ENCODE data around the gene STAG2. TPM values are rescaled to one million over a fixed set of nuclear protein-coding genes. Genes with fewer than 3 reads are reported as not detected.

The STAG2 gene
- total and polyA plus RNA-seq, 2 experiments from 2014 or later, result 16.5 to 70.9 TPM

DNA sequence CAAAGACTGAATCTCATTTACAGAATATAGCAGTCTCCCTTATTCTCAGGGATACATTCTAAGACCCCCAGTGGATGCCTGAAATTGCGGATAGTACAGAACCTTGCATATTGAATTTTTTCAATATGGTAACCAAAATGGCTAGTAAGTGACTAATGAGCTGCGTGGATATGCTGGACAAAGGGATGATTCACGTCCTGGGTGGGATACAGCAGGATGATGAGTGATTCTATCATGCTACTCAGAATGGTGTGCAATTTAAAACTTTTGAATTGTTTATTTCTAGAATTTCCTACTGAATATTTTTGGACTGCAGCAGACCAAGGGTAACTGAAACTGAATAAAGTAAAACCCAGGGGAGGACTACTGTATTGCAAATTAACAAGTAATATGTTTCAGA, 66.7 kb downstream of the STAG2 start:
- no peak for DNase-seq (ENCODE audit: low spot score)
- no peak overlapping the region for H3K4me2 ChIP-seq

GRCh38 chrX:124030520-124030919, 69.0 kb downstream of the STAG2 start:
- Histone ChIP-seq H3K4me1 (ENCODE audit: insufficient read depth) (no peaks in the 10 kb centered on the region), H3K4me3 (no peak overlapping the region), H3K4me2 (no peak overlapping the region), H3K9me2 (replicated peaks; ENCODE audit: insufficient read depth) (no peaks in the 10 kb centered on the region), H3K36me3 (replicated peaks; ENCODE audit: insufficient read depth, low read depth) (no peaks in the 10 kb centered on the region), H3K27me3 (no peaks in the 10 kb centered on the region), H3K79me2 (peaks cover 6% of the 10 kb centered on the region), H3K9me3 (ENCODE audit: low read depth) (no peaks in the 10 kb centered on the region), H4K20me1 (ENCODE audit: insufficient read depth, poor library complexity, severe bottlenecking) (no peaks in the 10 kb centered on the region), H2AFZ (no peak overlapping the region), H3K27ac (no peak overlapping the region)
- TF ChIP-seq, protein P1, sequence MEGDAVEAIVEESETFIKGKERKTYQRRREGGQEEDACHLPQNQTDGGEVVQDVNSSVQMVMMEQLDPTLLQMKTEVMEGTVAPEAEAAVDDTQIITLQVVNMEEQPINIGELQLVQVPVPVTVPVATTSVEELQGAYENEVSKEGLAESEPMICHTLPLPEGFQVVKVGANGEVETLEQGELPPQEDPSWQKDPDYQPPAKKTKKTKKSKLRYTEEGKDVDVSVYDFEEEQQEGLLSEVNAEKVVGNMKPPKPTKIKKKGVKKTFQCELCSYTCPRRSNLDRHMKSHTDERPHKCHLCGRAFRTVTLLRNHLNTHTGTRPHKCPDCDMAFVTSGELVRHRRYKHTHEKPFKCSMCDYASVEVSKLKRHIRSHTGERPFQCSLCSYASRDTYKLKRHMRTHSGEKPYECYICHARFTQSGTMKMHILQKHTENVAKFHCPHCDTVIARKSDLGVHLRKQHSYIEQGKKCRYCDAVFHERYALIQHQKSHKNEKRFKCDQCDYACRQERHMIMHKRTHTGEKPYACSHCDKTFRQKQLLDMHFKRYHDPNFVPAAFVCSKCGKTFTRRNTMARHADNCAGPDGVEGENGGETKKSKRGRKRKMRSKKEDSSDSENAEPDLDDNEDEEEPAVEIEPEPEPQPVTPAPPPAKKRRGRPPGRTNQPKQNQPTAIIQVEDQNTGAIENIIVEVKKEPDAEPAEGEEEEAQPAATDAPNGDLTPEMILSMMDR (IDR thresholded peaks at IDR 0.05; ENCODE audit: poor library complexity), result no peak
- TF ChIP-seq EZH2phosphoT487 (IDR thresholded peaks at IDR 0.05; ENCODE audit: low read depth, severe bottlenecking, unreplicated experiment), result no peak
- TF ChIP-seq EZH2 (IDR thresholded peaks at IDR 0.05; ENCODE audit: borderline replicate concordance), result no peak
- 85% methylated on average over 1 of the region's 1 CpG for WGBS (ENCODE audit: low lambda C conversion rate, missing lambda C conversion rate)
- no peak for DNase-seq (ENCODE audit: low spot score)

More for the DNA sequence above, 66.7 kb downstream of the STAG2 start:
- no peaks in the 10 kb centered on the region for H3K36me3 ChIP-seq (replicated peaks; ENCODE audit: insufficient read depth, low read depth)
- H3K9me2 ChIP-seq (replicated peaks; ENCODE audit: insufficient read depth), result no peaks in the 10 kb centered on the region
- H3K4me1 ChIP-seq (ENCODE audit: insufficient read depth), result no peaks in the 10 kb centered on the region
- H3K27me3 ChIP-seq, result no peaks in the 10 kb centered on the region
- no peak overlapping the region for H3K27ac ChIP-seq
- peaks cover 21% of the 10 kb centered on the region for H3K79me2 ChIP-seq
- H4K20me1 ChIP-seq (ENCODE audit: insufficient read depth, poor library complexity, severe bottlenecking), result no peaks in the 10 kb centered on the region
- no peak overlapping the region for H2AFZ ChIP-seq
- no peaks in the 10 kb centered on the region for H3K9me3 ChIP-seq (ENCODE audit: low read depth)
- WGBS (ENCODE audit: low lambda C conversion rate, missing lambda C conversion rate), result 52% methylated on average over 3 of the region's 3 CpGs
- H3K4me3 ChIP-seq, result no peak overlapping the region
- TF ChIP-seq EZH2 (IDR thresholded peaks at IDR 0.05; ENCODE audit: borderline replicate concordance), result no peak
- no peak for TF ChIP-seq EZH2phosphoT487 (IDR thresholded peaks at IDR 0.05; ENCODE audit: low read depth, severe bottlenecking, unreplicated experiment)
- TF ChIP-seq, protein P1 (IDR thresholded peaks at IDR 0.05; ENCODE audit: poor library complexity), result no peak

- no peak for TF ChIP-seq EZH2phosphoT487 (IDR thresholded peaks at IDR 0.05; ENCODE audit: low read depth, severe bottlenecking, unreplicated experiment)
- TF ChIP-seq, protein P1 (IDR thresholded peaks at IDR 0.05; ENCODE audit: poor library complexity), result no peak
- no peak for TF ChIP-seq EZH2 (IDR thresholded peaks at IDR 0.05; ENCODE audit: borderline replicate concordance)
- Histone ChIP-seq H3K4me2 (no peak overlapping the region), H3K9me2 (replicated peaks; ENCODE audit: insufficient read depth) (no peaks in the 10 kb centered on the region), H3K27me3 (no peaks in the 10 kb centered on the region), H3K36me3 (replicated peaks; ENCODE audit: insufficient read depth, low read depth) (no peaks in the 10 kb centered on the region), H3K4me1 (ENCODE audit: insufficient read depth) (no peaks in the 10 kb centered on the region), H3K79me2 (peaks cover 17% of the 10 kb centered on the region), H2AFZ (no peak overlapping the region), H3K27ac (no peak overlapping the region), H4K20me1 (ENCODE audit: insufficient read depth, poor library complexity, severe bottlenecking) (no peaks in the 10 kb centered on the region), H3K4me3 (no peak overlapping the region), H3K9me3 (ENCODE audit: low read depth) (no peaks in the 10 kb centered on the region)
- 80% methylated on average over 1 of the region's 1 CpG for WGBS (ENCODE audit: low lambda C conversion rate, missing lambda C conversion rate)
- no peak for DNase-seq (ENCODE audit: low spot score)
Measured at GRCh38 chrX:124033821-124034220, 72.3 kb downstream of the STAG2 start.

GRCh38 chrX:124035657-124036056, 74.2 kb downstream of the STAG2 start:
- H2AFZ ChIP-seq, result no peak overlapping the region
- DNase-seq (ENCODE audit: low spot score), result no peak
- no peak for TF ChIP-seq EZH2 (IDR thresholded peaks at IDR 0.05; ENCODE audit: borderline replicate concordance)
- no peak for TF ChIP-seq EZH2phosphoT487 (IDR thresholded peaks at IDR 0.05; ENCODE audit: low read depth, severe bottlenecking, unreplicated experiment)
- TF ChIP-seq, protein P1 (IDR thresholded peaks at IDR 0.05; ENCODE audit: poor library complexity), result no peak
- no peak overlapping the region for H3K27ac ChIP-seq
- H3K9me3 ChIP-seq (ENCODE audit: low read depth), result no peaks in the 10 kb centered on the region
- no peak overlapping the region for H3K4me2 ChIP-seq
- H3K9me2 ChIP-seq (replicated peaks; ENCODE audit: insufficient read depth), result no peaks in the 10 kb centered on the region
- no peak overlapping the region for H3K4me3 ChIP-seq
- H3K36me3 ChIP-seq (replicated peaks; ENCODE audit: insufficient read depth, low read depth), result no peaks in the 10 kb centered on the region
- H4K20me1 ChIP-seq (ENCODE audit: insufficient read depth, poor library complexity, severe bottlenecking), result no peaks in the 10 kb centered on the region
- no peaks in the 10 kb centered on the region for H3K27me3 ChIP-seq
- no peaks in the 10 kb centered on the region for H3K4me1 ChIP-seq (ENCODE audit: insufficient read depth)
- peaks cover 17% of the 10 kb centered on the region for H3K79me2 ChIP-seq
- WGBS (ENCODE audit: low lambda C conversion rate, missing lambda C conversion rate), result 91% methylated on average over 2 of the region's 2 CpGs
